ENCODE results near the gene TSPYL2. TPM values are rescaled to one million over a fixed set of nuclear protein-coding genes. Genes with fewer than 3 reads are reported as not detected.

TSPYL2 gene
- total and polyA plus RNA-seq, 2 of the 4 experiments (the other 2 are of a cell fraction), result 19.2 to 49.7 TPM

- no peak overlapping the region for H2BK120ac ChIP-seq (ENCODE audit: low read depth, low read length)
- no peak overlapping the region for H3K27ac ChIP-seq (ENCODE audit: insufficient read depth, low read length)
- ChIA-PET POLR2A (ENCODE audit: unreplicated experiment) (no interaction called here), CTCF (no interaction called here)
- H2AFZ ChIP-seq (replicated peaks; ENCODE audit: low read length, poor library complexity), result no peak overlapping the region
- H2BK5ac ChIP-seq (ENCODE audit: low read depth, low read length, poor library complexity, severe bottlenecking), result no peak overlapping the region
- no peak overlapping the region for H4K91ac ChIP-seq (ENCODE audit: insufficient read depth, low read depth, low read length)
- no peaks in the 10 kb centered on the region for H3K36me3 ChIP-seq (ENCODE audit: control insufficient read depth, insufficient read depth, low read length)
- peaks cover 11% of the 10 kb centered on the region; the same call in 1 of the 2 replicates for H3K4me1 ChIP-seq (ENCODE audit: control insufficient read depth, insufficient read depth, low read length)
- ATAC-seq (ENCODE audit: low read depth), result no peak
- H3K18ac ChIP-seq (ENCODE audit: low read depth, low read length), result no peak overlapping the region
- H2BK15ac ChIP-seq (ENCODE audit: low read depth, low read length), result no peak overlapping the region
- H3K9me3 ChIP-seq (ENCODE audit: control insufficient read depth, insufficient read depth, low read length), result no peaks in the 10 kb centered on the region
- no peak overlapping the region for H4K5ac ChIP-seq (ENCODE audit: low read depth, low read length)
- peaks cover 8 to 56% of the 10 kb centered on the region in 2 experiments for H3K79me1 ChIP-seq (ENCODE audit: low read depth in 1 of 2, low read length in 2 of 2)
- no peak overlapping the region; the same call in 1 of the 2 replicates for H3K4ac ChIP-seq (ENCODE audit: low read depth, low read length)
- 43% methylated on average over 2 of the region's 6 CpGs; no CpG with 5 or more reads in 1 of the 2 experiments for WGBS, 2 experiments (ENCODE audit: extremely low coverage in 2 of 2, insufficient read length in 1 of 2)
- H2AK9ac ChIP-seq (replicated peaks; ENCODE audit: low read depth, low read length, poor library complexity), result no peak overlapping the region
- no peak overlapping the region for H3K4me3 ChIP-seq (ENCODE audit: insufficient read depth, low read depth, low read length)
- dilution Hi-C loops (cut with HindIII; ENCODE audit: low sequenced_read_pairs, unreplicated experiment), result no loop called here
- H3K9me1 ChIP-seq (ENCODE audit: insufficient read depth, low read length), result peaks cover 31% of the 10 kb centered on the region
- no peak overlapping the region for H3K56ac ChIP-seq (ENCODE audit: extremely low read depth, insufficient read depth, low read length)
- H2AK5ac ChIP-seq (ENCODE audit: low read depth, low read length), result no peak overlapping the region
- intact Hi-C loops (cut with micrococcal nuclease), result no loop called here
- no peak overlapping the region for H4K8ac ChIP-seq (ENCODE audit: low read depth in 2 of 2, low read length in 2 of 2)
- in situ Hi-C loops (cut with MboI; ENCODE audit: low sequenced_read_pairs), result no loop called here
- BruUV-seq (replicated peaks), result no TSS peak
- H2BK20ac ChIP-seq (ENCODE audit: low read depth, low read length), result no peak overlapping the region
- H3K27me3 ChIP-seq (ENCODE audit: control insufficient read depth, insufficient read depth, low read length), result peaks cover 7% of the 10 kb centered on the region; the same call in 1 of the 2 replicates
- no peak for DNase-seq
- no peak overlapping the region; the same call in 1 of the 2 replicates for H3K23ac ChIP-seq (ENCODE audit: low read depth, low read length)
- no peak overlapping the region for H3K9ac ChIP-seq (ENCODE audit: low read depth, low read length)
- H3K4me2 ChIP-seq (ENCODE audit: low read depth, low read length), result peak overlapping the region; percentile 97; the same call in 1 of the 2 replicates
- H3K14ac ChIP-seq (replicated peaks; ENCODE audit: low read depth, low read length), result no peak overlapping the region
- H4K20me1 ChIP-seq (ENCODE audit: insufficient read depth, low read length), result peaks cover 50% of the 10 kb centered on the region
- TF ChIP-seq MXI1 (IDR thresholded peaks at IDR 0.05; ENCODE audit: borderline replicate concordance, low read depth, low read length) (no peak), CTCF (conservative IDR thresholded peaks at IDR 0.05; ENCODE audit: low read depth, low read length) (no peak), RCOR1 (IDR thresholded peaks at IDR 0.05; ENCODE audit: insufficient replicate concordance, low read length) (no peak), BHLHE40 (IDR thresholded peaks at IDR 0.05; ENCODE audit: low read depth, low read length) (no peak), USF2 (IDR thresholded peaks at IDR 0.05; ENCODE audit: low read depth, low read length) (no peak), RFX5 (IDR thresholded peaks at IDR 0.05; ENCODE audit: low read depth, low read length) (no peak), RAD21 (IDR thresholded peaks at IDR 0.05; ENCODE audit: low read length) (no peak), CEBPB (IDR thresholded peaks at IDR 0.05; ENCODE audit: low read depth, low read length) (no peak), FOS (IDR thresholded peaks at IDR 0.05; ENCODE audit: low read depth, low read length) (no peak), MAZ (IDR thresholded peaks at IDR 0.05; ENCODE audit: borderline replicate concordance, low read depth, low read length) (no peak), NFE2L2 (IDR thresholded peaks at IDR 0.05; ENCODE audit: low read depth, low read length) (no peak), MAFK (IDR thresholded peaks at IDR 0.05; ENCODE audit: low read depth, low read length) (no peak), CHD1 (IDR thresholded peaks at IDR 0.05; ENCODE audit: low read depth, low read length) (no peak), POLR2A (IDR thresholded peaks at IDR 0.05; ENCODE audit: low read depth, low read length) (no peak), SMC3 (IDR thresholded peaks at IDR 0.05; ENCODE audit: low read depth, low read length) (no peak)
- TF ChIP-seq, protein P1, sequence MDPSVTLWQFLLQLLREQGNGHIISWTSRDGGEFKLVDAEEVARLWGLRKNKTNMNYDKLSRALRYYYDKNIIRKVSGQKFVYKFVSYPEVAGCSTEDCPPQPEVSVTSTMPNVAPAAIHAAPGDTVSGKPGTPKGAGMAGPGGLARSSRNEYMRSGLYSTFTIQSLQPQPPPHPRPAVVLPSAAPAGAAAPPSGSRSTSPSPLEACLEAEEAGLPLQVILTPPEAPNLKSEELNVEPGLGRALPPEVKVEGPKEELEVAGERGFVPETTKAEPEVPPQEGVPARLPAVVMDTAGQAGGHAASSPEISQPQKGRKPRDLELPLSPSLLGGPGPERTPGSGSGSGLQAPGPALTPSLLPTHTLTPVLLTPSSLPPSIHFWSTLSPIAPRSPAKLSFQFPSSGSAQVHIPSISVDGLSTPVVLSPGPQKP (IDR thresholded peaks at IDR 0.05; ENCODE audit: borderline replicate concordance, low read depth, low read length), result no peak
These were observed 31.3 kb upstream of the TSPYL2 start for GRCh38 chrX:53050841-53051240.
